NCI-H1048 (cell line): ENCODE data around the gene THPO.

ENCODE experiments used
- DNase-seq: peaks from one replicate; lab custom pipeline; 2025; lab: John Stamatoyannopoulos, UW

THPO gene

DNA sequence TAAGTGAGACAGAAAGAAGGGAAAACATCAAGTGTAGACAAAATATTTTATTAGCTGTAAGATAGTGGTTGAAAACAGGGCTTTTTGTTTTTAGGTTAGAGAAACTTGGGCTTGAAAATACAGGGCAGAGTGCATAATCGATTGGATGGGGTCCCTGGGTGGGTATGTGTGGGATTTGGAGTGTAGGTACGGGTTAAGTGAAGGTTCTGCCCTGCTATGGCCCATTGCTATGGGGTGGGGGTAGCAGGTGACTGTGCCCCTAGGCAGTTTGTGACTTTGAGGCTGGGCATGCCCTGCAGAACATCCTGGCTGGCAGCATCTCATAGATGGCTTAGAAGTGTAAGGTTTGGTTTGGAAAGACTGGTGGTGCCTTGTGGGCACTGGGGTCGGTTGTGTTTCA, 44.3 kb downstream of the THPO start:
- no peak for DNase-seq

DNA sequence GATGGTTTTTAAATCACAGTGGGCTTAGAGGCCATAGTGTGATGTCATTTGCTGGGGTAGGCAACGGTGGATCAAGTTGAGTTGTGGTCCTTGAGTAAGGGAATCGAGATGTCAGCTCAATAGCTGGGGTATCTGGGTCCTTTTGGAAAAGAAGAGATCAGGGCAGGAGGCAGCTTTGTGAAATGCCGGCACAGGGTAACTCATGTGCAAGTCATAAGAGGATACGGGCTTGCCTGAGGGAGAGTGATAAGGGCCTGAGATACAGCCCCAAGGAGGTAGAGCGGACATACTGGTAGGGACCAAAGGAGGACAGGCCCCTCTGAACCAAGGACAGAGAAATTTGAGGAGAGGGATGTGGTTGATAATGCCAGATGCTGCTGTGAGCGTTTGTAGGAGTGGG, 44.8 kb downstream of the THPO start:
- no peak for DNase-seq

DNA sequence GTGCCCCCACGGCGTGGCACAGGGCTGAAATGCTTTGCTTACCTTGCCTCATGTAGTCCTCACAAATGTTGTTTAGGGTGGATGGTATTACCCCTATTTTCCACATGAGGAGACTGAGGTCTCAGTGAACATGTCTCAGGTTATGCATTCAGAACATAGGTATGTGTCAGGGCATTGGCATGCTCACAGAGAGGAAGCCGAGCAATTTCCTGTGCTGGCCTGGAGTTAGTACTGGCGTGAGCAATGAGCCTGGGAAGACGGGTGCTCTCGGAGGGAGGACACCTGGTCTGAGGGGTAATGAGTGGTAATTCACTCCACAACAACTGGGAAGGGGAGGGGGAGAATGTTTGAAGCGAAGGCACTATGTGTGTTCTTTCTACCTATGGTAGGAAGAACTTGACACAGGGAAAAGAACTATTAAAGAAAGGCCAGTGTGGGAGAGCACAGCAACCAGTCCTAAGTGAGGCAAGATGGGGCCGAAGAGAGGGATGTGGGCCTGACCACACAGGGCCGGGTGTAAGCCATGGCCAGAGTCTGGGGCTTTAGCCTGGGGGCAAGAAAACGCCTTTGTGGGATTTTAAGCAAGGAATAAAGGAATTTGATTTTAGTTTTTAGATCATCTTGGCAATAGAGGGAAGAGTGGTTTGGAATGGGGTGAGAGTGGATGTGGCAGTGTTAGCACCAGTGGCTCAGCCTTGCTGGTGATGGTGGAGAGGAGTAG, 45.5 kb downstream of the THPO start:
- DNase-seq: no peak

DNA sequence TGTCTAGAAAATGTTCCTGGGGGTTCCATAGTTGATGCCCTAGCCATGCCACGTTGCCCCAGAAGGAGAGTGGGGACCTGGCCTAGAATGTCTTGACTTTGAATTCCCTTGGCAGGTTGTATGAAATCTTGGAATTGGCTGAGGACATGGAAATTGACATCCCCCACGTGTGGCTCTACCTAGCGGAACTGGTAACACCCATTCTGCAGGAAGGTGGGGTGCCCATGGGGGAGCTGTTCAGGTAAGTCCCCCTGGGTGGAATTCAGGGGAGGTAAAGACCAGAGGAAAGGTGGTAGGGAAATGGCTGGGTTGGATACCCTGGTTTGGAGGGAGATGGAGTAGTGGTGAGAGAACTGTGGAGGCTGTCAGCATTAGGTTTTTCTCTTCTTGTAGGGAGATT, 49.5 kb downstream of the THPO start:
- no peak for DNase-seq

DNA sequence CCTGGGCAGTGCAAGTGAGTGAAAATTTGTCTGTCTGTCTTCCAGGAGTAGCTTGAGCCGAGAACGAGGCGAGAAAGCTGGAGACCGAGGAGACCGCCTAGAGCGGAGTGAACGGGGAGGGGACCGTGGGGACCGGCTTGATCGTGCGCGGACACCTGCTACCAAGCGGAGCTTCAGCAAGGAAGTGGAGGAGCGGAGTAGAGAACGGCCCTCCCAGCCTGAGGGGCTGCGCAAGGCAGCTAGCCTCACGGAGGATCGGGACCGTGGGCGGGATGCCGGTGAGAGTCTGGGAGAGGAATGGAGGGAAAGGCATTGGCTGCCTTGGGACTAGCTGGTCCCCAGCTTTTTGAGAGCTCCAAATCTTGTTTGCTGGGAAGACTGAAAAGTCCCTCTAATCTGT, 50.8 kb downstream of the THPO start:
- DNase-seq: no peak

DNA sequence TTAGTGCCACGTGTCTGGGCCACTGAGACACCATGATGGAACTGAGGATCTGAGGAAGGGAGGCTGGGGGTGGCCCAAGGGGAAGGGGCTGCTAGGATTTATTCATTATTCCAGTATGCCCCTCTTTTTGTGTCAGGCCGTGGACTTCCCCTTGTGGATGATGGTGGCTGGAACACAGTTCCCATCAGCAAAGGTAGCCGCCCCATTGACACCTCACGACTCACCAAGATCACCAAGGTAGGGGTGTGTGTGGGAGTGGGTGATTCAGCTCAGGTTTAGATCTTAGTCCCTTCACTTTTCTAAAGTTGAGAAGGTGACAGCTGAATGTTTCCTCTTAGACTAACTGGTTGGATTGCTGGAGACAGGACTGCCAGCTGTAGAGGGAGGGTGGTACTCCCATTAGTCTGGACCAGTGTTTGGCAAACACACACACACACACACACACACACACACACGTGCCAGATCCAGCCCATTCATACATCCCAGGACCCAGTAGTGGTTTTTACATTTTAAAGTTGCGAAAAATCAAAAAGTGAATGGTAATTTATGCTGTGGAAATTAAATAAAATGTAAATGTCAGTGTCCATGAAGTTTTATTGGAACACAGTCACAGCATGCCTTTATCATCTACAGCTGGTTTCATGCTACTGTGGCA, 52.2 kb downstream of the THPO start:
- DNase-seq: no peak

DNA sequence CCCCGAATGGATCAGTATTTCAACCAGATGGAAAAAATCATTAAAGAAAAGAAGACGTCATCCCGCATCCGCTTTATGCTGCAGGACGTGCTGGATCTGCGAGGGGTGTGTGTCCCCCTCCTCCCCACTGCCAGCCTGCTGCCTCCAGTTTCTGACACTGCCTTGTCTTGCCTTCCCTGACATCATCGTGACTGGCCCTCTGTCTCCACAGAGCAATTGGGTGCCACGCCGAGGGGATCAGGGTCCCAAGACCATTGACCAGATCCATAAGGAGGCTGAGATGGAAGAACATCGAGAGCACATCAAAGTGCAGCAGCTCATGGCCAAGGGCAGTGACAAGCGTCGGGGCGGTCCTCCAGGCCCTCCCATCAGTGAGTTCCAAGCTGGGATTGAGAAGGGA, 52.7 kb downstream of the THPO start:
- no peak for DNase-seq

DNA sequence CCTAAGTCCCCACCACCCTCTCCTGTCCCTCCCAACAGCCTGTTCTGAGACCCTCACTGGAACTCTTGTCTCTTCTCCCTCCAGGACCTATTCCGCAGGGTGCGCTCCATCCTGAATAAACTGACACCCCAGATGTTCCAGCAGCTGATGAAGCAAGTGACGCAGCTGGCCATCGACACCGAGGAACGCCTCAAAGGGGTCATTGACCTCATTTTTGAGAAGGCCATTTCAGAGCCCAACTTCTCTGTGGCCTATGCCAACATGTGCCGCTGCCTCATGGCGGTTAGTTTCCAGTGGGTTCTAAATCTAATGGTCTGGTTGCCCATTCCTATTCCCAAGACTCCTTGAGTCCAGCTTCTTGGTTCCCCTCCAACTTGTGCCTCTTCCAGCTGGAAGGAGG, 54.3 kb downstream of the THPO start:
- DNase-seq: no peak

DNA sequence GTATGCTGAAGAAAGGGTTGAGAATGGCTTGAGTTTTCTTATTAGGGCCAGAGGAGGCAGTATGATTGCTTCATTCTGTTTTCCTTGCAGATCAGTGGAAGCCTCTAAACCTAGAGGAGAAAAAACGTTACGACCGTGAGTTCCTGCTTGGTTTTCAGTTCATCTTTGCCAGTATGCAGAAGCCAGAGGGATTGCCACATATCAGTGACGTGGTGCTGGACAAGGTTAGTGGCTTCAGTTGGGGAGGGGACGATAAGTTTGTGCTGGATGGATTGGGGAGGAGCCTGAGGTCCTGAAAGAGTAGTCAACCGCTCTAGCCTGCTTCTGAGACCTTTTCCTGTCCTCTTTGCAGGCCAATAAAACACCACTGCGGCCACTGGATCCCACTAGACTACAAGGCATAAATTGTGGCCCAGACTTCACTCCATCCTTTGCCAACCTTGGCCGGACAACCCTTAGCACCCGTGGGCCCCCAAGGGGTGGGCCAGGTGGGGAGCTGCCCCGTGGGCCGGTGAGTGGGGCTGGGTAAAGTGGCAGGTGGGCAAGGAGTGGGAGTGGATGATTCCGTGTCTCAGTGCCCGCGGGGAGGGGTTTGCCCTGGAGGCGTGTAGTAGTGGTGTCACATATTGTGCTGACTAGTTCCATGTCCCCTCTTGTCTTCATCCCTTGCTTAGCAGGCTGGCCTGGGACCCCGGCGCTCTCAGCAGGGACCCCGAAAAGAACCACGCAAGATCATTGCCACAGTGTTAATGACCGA, 55.1 kb downstream of the THPO start:
- DNase-seq: no peak
